ENCODE results near the gene CRACDL.

CRACDL gene

GRCh38 chr2:98793275-98793674 lies 142.8 kb downstream of the CRACDL start:
- Histone ChIP-seq H3K4me3 (ENCODE audit: low read length) (no peak overlapping the region), H3K27ac (ENCODE audit: low read length) (no peak overlapping the region), H3K9me3 (ENCODE audit: insufficient read depth, low read depth, low read length) (no peaks in the 10 kb centered on the region), H3K36me3 (ENCODE audit: insufficient read depth, low read depth, low read length) (no peaks in the 10 kb centered on the region), H3K4me1 (ENCODE audit: insufficient read depth, low read length) (no peaks in the 10 kb centered on the region), H3K9ac (ENCODE audit: low read depth, low read length) (no peak overlapping the region), H3K27me3 (ENCODE audit: insufficient read depth, low read length) (no peaks in the 10 kb centered on the region)

DNA sequence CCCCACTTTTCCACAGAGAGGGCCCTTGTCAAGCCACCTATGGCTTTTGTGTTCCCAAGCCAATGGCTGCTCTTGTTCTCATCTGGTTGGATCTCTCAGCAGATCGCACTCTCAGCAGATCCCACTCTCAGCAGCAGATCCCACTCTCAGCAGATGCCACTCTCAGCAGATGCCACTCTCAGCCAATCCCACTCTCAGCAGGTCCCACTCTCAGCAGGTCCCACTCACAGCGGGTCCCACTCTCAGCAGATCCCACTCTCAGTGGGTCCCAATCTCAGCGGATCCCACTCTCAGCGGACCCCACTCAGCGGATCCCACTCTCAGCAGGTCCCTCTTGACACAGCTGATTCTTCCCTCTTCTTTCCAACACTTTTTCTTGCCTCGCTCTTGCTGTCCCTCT lies 145.8 kb downstream of the CRACDL start:
- Histone ChIP-seq H3K9me3 (ENCODE audit: insufficient read depth, low read depth, low read length) (no peaks in the 10 kb centered on the region), H3K27me3 (ENCODE audit: insufficient read depth, low read length) (no peaks in the 10 kb centered on the region), H3K4me1 (ENCODE audit: insufficient read depth, low read length) (no peaks in the 10 kb centered on the region), H3K4me3 (ENCODE audit: low read length) (no peak overlapping the region), H3K9ac (ENCODE audit: low read depth, low read length) (no peak overlapping the region), H3K27ac (ENCODE audit: low read length) (no peak overlapping the region), H3K36me3 (ENCODE audit: insufficient read depth, low read depth, low read length) (no peaks in the 10 kb centered on the region)

GRCh38 chr2:98787700-98788099 lies 148.3 kb downstream of the CRACDL start:
- no peaks in the 10 kb centered on the region for H3K27me3 ChIP-seq (ENCODE audit: insufficient read depth, low read length)

GRCh38 chr2:98786179-98786578 lies 149.8 kb downstream of the CRACDL start:
- Histone ChIP-seq H3K27me3 (ENCODE audit: insufficient read depth, low read length) (no peaks in the 10 kb centered on the region), H3K9ac (ENCODE audit: low read depth, low read length) (no peak overlapping the region), H3K36me3 (ENCODE audit: insufficient read depth, low read depth, low read length) (no peaks in the 10 kb centered on the region), H3K4me3 (ENCODE audit: low read length) (no peak overlapping the region), H3K9me3 (ENCODE audit: insufficient read depth, low read depth, low read length) (peaks cover 12% of the 10 kb centered on the region; the same call in 1 of the 2 replicates), H3K27ac (ENCODE audit: low read length) (no peak overlapping the region), H3K4me1 (ENCODE audit: insufficient read depth, low read length) (no peaks in the 10 kb centered on the region)

More at GRCh38 chr2:98787700-98788099, 148.3 kb downstream of the CRACDL start:
- Histone ChIP-seq H3K36me3 (ENCODE audit: insufficient read depth, low read depth, low read length) (no peaks in the 10 kb centered on the region), H3K9ac (ENCODE audit: low read depth, low read length) (no peak overlapping the region), H3K4me1 (ENCODE audit: insufficient read depth, low read length) (no peaks in the 10 kb centered on the region), H3K9me3 (ENCODE audit: insufficient read depth, low read depth, low read length) (no peaks in the 10 kb centered on the region), H3K27ac (ENCODE audit: low read length) (no peak overlapping the region), H3K4me3 (ENCODE audit: low read length) (no peak overlapping the region)

DNA sequence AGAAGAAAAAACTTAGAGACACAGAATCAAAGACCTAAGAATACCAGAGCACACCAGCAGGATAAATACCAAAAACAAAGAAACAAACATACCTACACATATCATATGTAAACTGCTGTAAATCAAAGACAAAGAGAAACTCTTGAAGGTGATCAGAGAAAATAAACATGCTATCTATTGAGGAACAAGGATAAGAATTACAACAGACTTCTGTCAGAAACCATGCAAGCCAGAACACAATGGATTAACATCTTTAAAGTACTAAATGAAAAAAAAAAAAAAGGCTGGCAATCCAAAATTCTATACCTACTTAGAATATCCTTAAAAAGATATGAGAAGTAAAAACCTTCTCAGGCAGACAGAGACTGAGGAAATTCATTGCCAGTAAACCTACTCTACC lies 153.5 kb downstream of the CRACDL start:
- Histone ChIP-seq H3K9ac (ENCODE audit: low read depth, low read length) (no peak overlapping the region), H3K4me1 (ENCODE audit: insufficient read depth, low read length) (no peaks in the 10 kb centered on the region)

DNA sequence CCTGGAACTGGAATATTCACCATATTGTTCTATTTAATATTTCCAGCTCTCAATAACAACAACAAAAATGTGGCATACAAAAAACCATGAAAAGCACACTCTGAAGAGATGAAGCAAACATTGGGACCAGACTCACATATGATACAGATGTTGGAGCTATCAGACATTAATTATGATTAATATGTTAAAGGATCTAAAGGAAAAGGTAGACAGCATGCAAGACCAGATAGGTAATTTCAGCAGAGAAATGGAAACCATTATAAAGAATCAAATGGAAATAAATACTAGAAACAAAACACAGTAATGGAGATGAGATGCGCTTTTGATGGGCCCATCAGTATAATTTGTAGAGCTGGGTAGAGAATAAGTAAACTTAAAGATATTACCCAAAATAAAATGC lies 154.2 kb downstream of the CRACDL start:
- peaks cover 12% of the 10 kb centered on the region; the same call in 1 of the 2 replicates for H3K9me3 ChIP-seq (ENCODE audit: insufficient read depth, low read depth, low read length)
- H3K4me1 ChIP-seq (ENCODE audit: insufficient read depth, low read length) = no peaks in the 10 kb centered on the region
- no peak overlapping the region for H3K9ac ChIP-seq (ENCODE audit: low read depth, low read length)
- H3K27me3 ChIP-seq (ENCODE audit: insufficient read depth, low read length) = no peaks in the 10 kb centered on the region
- H3K27ac ChIP-seq (ENCODE audit: low read length) = no peak overlapping the region
- H3K4me3 ChIP-seq (ENCODE audit: low read length) = no peak overlapping the region
- no peaks in the 10 kb centered on the region for H3K36me3 ChIP-seq (ENCODE audit: insufficient read depth, low read depth, low read length)

More for the DNA sequence above, 153.5 kb downstream of the CRACDL start:
- no peaks in the 10 kb centered on the region for H3K36me3 ChIP-seq (ENCODE audit: insufficient read depth, low read depth, low read length)
- H3K4me3 ChIP-seq (ENCODE audit: low read length) = no peak overlapping the region
- no peaks in the 10 kb centered on the region for H3K27me3 ChIP-seq (ENCODE audit: insufficient read depth, low read length)
- no peak overlapping the region for H3K27ac ChIP-seq (ENCODE audit: low read length)
- H3K9me3 ChIP-seq (ENCODE audit: insufficient read depth, low read depth, low read length) = peaks cover 12% of the 10 kb centered on the region; the same call in 1 of the 2 replicates

DNA sequence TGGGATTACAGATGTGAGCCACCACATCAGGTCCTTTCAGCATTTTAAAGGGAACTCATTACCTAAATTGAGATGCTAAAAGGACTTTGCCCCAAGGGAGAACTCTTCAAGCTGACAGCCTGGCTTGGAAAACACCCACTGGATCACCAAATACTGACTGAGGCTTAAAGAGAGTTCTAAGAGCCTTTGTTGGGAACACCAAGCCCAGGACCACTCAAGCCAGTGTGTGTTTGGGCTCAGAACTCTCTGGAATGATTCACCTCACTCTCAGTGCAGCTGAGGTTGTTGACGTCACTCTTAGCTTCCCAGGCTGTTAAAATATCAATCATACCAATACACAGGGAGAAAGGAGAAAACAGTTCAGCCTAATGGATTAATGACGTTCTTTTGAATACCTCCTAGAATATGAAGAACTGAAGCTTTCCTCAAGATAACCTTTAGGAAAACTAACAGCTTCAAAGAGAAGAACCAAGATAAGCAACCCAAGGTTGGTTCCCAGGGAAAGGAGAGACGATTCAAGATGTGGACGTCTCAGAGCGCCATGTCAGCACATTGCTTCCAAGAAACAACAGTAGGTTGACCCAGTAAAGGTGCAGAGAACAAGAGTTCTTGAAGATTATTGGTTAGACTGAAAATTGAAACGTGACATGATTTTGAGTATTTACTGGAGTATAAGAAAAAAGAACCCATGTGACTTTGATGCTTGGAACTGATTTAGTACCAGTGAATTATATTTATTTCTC lies 157.1 kb downstream of the CRACDL start:
- H3K36me3 ChIP-seq (ENCODE audit: insufficient read depth, low read depth, low read length) = no peaks in the 10 kb centered on the region
- peaks cover 12% of the 10 kb centered on the region; the same call in 1 of the 2 replicates for H3K9me3 ChIP-seq (ENCODE audit: insufficient read depth, low read depth, low read length)
- H3K27me3 ChIP-seq (ENCODE audit: insufficient read depth, low read length) = no peaks in the 10 kb centered on the region; the same call in 1 of the 2 replicates
- H3K27ac ChIP-seq (ENCODE audit: low read length) = no peak overlapping the region
- no peak overlapping the region for H3K9ac ChIP-seq (ENCODE audit: low read depth, low read length)
- H3K4me3 ChIP-seq (ENCODE audit: low read length) = no peak overlapping the region
- peaks cover 3% of the 10 kb centered on the region; the same call in 1 of the 2 replicates for H3K4me1 ChIP-seq (ENCODE audit: insufficient read depth, low read length)

- Histone ChIP-seq H3K27me3 (ENCODE audit: insufficient read depth, low read length) (no peaks in the 10 kb centered on the region; the same call in 1 of the 2 replicates), H3K36me3 (ENCODE audit: insufficient read depth, low read depth, low read length) (no peaks in the 10 kb centered on the region), H3K9ac (ENCODE audit: low read depth, low read length) (no peak overlapping the region), H3K27ac (ENCODE audit: low read length) (no peak overlapping the region), H3K9me3 (ENCODE audit: insufficient read depth, low read depth, low read length) (peaks cover 12% of the 10 kb centered on the region; the same call in 1 of the 2 replicates), H3K4me3 (ENCODE audit: low read length) (no peak overlapping the region), H3K4me1 (ENCODE audit: insufficient read depth, low read length) (peaks cover 5% of the 10 kb centered on the region; the same call in 1 of the 2 replicates)
Measured at GRCh38 chr2:98778151-98778550, 157.9 kb downstream of the CRACDL start.

DNA sequence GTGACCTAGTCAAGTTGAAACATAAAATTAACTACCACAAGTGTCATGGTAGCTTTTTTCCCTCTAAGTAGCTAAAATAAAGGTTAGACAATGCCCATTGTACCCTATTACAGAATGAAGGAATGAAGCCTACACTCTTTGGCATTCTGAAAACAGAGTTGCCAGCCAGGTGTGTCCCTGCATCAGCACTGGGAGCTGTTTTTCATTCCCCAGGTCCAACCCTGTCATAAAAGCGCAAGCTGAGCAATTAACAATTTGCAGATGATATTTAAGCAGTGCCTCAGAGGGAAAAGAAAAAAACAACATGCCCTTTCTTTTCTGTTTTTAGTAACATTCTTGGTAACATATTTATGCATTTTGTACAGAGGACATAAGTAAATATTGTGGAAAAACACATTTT lies 158.3 kb downstream of the CRACDL start:
- H3K27me3 ChIP-seq (ENCODE audit: insufficient read depth, low read length) = no peaks in the 10 kb centered on the region; the same call in 1 of the 2 replicates
- H3K9me3 ChIP-seq (ENCODE audit: insufficient read depth, low read depth, low read length) = peaks cover 12% of the 10 kb centered on the region; the same call in 1 of the 2 replicates
- H3K9ac ChIP-seq (ENCODE audit: low read depth, low read length) = no peak overlapping the region
- peaks cover 5% of the 10 kb centered on the region; the same call in 1 of the 2 replicates for H3K4me1 ChIP-seq (ENCODE audit: insufficient read depth, low read length)
- H3K27ac ChIP-seq (ENCODE audit: low read length) = no peak overlapping the region
- H3K36me3 ChIP-seq (ENCODE audit: insufficient read depth, low read depth, low read length) = no peaks in the 10 kb centered on the region
- no peak overlapping the region for H3K4me3 ChIP-seq (ENCODE audit: low read length)

- no peak overlapping the region for H3K9ac ChIP-seq (ENCODE audit: low read depth, low read length)
- no peaks in the 10 kb centered on the region for H3K36me3 ChIP-seq (ENCODE audit: insufficient read depth, low read depth, low read length)
- no peak overlapping the region for H3K4me3 ChIP-seq (ENCODE audit: low read length)
- peaks cover 7% of the 10 kb centered on the region; the same call in 1 of the 2 replicates for H3K9me3 ChIP-seq (ENCODE audit: insufficient read depth, low read depth, low read length)
- peaks cover 5% of the 10 kb centered on the region; the same call in 1 of the 2 replicates for H3K4me1 ChIP-seq (ENCODE audit: insufficient read depth, low read length)
- no peak overlapping the region for H3K27ac ChIP-seq (ENCODE audit: low read length)
- H3K27me3 ChIP-seq (ENCODE audit: insufficient read depth, low read length) = no peaks in the 10 kb centered on the region; the same call in 1 of the 2 replicates
Measured at GRCh38 chr2:98777076-98777475, 158.9 kb downstream of the CRACDL start.

GRCh38 chr2:98776136-98776535 lies 159.9 kb downstream of the CRACDL start:
- Histone ChIP-seq H3K36me3 (ENCODE audit: insufficient read depth, low read depth, low read length) (no peaks in the 10 kb centered on the region), H3K27me3 (ENCODE audit: insufficient read depth, low read length) (no peaks in the 10 kb centered on the region; the same call in 1 of the 2 replicates), H3K4me3 (ENCODE audit: low read length) (no peak overlapping the region), H3K9ac (ENCODE audit: low read depth, low read length) (no peak overlapping the region), H3K9me3 (ENCODE audit: insufficient read depth, low read depth, low read length) (no peaks in the 10 kb centered on the region; the same call in 1 of the 2 replicates), H3K27ac (ENCODE audit: low read length) (no peak overlapping the region), H3K4me1 (ENCODE audit: insufficient read depth, low read length) (peaks cover 5% of the 10 kb centered on the region; the same call in 1 of the 2 replicates)

Data from iPS-20b (cell line).